ENCODE results near the gene ATOSA. TPM values are rescaled to one million over a fixed set of nuclear protein-coding genes. Genes with fewer than 3 reads are reported as not detected.

Gene ATOSA
- total and polyA plus RNA-seq, 2 of the 8 experiments (the other 6 are each of a cell fraction or from before 2014, with no cell fraction given), result 4.6 to 7.9 TPM

DNA sequence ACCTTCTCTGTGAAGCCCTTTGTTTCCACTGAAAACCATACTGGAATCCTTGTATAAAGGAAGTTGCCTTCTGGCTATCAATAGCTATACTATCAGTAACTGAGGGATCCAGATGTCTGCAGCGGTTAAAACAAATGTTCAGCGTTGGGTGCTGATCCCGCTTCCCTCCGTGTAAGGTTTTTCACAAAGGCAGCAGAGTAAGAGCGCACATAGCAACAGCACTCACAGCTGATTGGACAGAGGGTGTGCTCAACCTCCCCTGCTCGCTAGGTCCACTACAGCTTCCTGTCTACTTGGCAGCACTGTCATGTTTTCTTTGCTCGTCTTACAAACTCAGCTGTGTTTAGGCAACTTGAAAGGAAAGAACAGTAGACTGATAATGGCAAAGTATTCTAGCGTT, 27.3 kb downstream of the ATOSA start (continued):
- TF ChIP-seq RFX5 (IDR thresholded peaks at IDR 0.05; ENCODE audit: borderline replicate concordance, low read depth, low read length) (peak; percentile 86), SAP30 (IDR thresholded peaks at IDR 0.05; ENCODE audit: insufficient read depth, insufficient replicate concordance, low read length) (no peak), TAF7 (optimal IDR thresholded peaks at IDR 0.05; ENCODE audit: borderline replicate concordance, low read depth, low read length) (no peak), SP2 (IDR thresholded peaks at IDR 0.05; ENCODE audit: low read length) (no peak), EZH2 (IDR thresholded peaks at IDR 0.05; ENCODE audit: low read depth, low read length, severe bottlenecking) (no peak)
- TF ChIP-seq, protein P1, sequence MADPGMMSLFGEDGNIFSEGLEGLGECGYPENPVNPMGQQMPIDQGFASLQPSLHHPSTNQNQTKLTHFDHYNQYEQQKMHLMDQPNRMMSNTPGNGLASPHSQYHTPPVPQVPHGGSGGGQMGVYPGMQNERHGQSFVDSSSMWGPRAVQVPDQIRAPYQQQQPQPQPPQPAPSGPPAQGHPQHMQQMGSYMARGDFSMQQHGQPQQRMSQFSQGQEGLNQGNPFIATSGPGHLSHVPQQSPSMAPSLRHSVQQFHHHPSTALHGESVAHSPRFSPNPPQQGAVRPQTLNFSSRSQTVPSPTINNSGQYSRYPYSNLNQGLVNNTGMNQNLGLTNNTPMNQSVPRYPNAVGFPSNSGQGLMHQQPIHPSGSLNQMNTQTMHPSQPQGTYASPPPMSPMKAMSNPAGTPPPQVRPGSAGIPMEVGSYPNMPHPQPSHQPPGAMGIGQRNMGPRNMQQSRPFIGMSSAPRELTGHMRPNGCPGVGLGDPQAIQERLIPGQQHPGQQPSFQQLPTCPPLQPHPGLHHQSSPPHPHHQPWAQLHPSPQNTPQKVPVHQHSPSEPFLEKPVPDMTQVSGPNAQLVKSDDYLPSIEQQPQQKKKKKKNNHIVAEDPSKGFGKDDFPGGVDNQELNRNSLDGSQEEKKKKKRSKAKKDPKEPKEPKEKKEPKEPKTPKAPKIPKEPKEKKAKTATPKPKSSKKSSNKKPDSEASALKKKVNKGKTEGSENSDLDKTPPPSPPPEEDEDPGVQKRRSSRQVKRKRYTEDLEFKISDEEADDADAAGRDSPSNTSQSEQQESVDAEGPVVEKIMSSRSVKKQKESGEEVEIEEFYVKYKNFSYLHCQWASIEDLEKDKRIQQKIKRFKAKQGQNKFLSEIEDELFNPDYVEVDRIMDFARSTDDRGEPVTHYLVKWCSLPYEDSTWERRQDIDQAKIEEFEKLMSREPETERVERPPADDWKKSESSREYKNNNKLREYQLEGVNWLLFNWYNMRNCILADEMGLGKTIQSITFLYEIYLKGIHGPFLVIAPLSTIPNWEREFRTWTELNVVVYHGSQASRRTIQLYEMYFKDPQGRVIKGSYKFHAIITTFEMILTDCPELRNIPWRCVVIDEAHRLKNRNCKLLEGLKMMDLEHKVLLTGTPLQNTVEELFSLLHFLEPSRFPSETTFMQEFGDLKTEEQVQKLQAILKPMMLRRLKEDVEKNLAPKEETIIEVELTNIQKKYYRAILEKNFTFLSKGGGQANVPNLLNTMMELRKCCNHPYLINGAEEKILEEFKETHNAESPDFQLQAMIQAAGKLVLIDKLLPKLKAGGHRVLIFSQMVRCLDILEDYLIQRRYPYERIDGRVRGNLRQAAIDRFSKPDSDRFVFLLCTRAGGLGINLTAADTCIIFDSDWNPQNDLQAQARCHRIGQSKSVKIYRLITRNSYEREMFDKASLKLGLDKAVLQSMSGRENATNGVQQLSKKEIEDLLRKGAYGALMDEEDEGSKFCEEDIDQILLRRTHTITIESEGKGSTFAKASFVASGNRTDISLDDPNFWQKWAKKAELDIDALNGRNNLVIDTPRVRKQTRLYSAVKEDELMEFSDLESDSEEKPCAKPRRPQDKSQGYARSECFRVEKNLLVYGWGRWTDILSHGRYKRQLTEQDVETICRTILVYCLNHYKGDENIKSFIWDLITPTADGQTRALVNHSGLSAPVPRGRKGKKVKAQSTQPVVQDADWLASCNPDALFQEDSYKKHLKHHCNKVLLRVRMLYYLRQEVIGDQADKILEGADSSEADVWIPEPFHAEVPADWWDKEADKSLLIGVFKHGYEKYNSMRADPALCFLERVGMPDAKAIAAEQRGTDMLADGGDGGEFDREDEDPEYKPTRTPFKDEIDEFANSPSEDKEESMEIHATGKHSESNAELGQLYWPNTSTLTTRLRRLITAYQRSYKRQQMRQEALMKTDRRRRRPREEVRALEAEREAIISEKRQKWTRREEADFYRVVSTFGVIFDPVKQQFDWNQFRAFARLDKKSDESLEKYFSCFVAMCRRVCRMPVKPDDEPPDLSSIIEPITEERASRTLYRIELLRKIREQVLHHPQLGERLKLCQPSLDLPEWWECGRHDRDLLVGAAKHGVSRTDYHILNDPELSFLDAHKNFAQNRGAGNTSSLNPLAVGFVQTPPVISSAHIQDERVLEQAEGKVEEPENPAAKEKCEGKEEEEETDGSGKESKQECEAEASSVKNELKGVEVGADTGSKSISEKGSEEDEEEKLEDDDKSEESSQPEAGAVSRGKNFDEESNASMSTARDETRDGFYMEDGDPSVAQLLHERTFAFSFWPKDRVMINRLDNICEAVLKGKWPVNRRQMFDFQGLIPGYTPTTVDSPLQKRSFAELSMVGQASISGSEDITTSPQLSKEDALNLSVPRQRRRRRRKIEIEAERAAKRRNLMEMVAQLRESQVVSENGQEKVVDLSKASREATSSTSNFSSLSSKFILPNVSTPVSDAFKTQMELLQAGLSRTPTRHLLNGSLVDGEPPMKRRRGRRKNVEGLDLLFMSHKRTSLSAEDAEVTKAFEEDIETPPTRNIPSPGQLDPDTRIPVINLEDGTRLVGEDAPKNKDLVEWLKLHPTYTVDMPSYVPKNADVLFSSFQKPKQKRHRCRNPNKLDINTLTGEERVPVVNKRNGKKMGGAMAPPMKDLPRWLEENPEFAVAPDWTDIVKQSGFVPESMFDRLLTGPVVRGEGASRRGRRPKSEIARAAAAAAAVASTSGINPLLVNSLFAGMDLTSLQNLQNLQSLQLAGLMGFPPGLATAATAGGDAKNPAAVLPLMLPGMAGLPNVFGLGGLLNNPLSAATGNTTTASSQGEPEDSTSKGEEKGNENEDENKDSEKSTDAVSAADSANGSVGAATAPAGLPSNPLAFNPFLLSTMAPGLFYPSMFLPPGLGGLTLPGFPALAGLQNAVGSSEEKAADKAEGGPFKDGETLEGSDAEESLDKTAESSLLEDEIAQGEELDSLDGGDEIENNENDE (IDR thresholded peaks at IDR 0.05; ENCODE audit: insufficient replicate concordance, low read length), result no peak

Data from H1 (cell line).